Measurements from ENCODE around the gene COQ3.

Gene COQ3

DNA sequence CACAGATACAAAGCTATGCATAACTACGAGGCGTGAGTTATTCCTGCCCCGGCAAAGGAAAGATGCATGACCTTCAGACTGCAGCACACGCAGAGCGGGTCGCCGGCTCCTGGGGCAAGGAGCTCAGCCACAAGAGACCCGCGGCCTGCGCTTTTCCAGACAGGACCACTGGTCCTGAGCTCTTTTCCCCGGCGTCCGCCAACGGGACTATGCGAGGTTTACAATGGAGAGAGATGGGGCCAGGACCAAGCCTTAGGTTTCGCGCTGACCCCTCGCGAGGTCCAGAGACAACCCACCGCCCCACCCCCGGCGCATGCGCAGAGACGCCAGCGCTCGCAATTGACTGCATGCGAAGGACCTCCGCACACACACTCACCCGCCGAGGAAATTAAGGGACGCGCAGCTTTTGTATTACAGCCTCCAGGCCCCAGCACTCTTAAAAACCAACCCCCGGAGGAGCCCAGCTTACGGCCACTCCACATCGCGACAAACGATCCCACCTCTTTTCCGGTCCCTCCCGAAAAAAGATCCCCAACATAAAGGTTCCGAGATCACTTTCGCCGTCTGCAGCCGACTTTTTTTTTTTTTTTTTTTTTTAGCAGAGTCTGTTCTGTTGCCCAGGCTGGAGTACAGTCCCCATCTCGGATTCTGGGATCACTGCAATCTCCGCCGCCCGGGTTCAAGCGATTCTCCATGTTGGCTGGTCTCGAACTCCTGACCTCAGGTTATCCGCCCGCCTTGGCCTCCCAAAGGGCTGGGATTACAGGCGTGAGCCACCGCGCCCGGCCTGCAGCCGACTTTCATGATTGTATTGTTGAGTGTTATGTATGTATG is at the start of gene COQ3:
Gene COQ3, minus strand, starts transcription at position 498 of the 834 bp plus-strand sequence. Its CDS starts 16 bp downstream, at position 482.
- Mint-ChIP-seq H3K27ac (peak within 1 kb of the TSS; percentile 83), H3K27me3 (ENCODE audit: low read depth) (no peaks in the 10 kb centered on the region), H3K36me3 (ENCODE audit: low read depth) (peaks cover 4% of the 10 kb centered on the region), H3K4me1 (ENCODE audit: low read depth) (peaks cover 10% of the 10 kb centered on the region), H3K4me3 (peak within 1 kb of the TSS; percentile 93), H3K9me3 (no peaks in the 10 kb centered on the region)

- no peaks in the 10 kb centered on the region for H3K4me1 Mint-ChIP-seq (ENCODE audit: low read depth)
- no peak overlapping the region for H3K4me3 Mint-ChIP-seq
- no peaks in the 10 kb centered on the region for H3K27me3 Mint-ChIP-seq (ENCODE audit: low read depth)
- no peaks in the 10 kb centered on the region for H3K9me3 Mint-ChIP-seq
- peaks cover 5% of the 10 kb centered on the region for H3K36me3 Mint-ChIP-seq (ENCODE audit: low read depth)
- H3K27ac Mint-ChIP-seq, result no peak overlapping the region
Measured at GRCh38 chr6:99434702-99435530, 40.9 kb upstream of the COQ3 start.

- Mint-ChIP-seq H3K36me3 (ENCODE audit: low read depth) (peaks cover 3% of the 10 kb centered on the region), H3K9me3 (no peaks in the 10 kb centered on the region), H3K27me3 (ENCODE audit: low read depth) (no peaks in the 10 kb centered on the region), H3K27ac (no peak overlapping the region), H3K4me3 (no peak overlapping the region), H3K4me1 (ENCODE audit: low read depth) (peaks cover 1% of the 10 kb centered on the region)
Measured at GRCh38 chr6:99432877-99433276, 38.9 kb upstream of the COQ3 start.

DNA sequence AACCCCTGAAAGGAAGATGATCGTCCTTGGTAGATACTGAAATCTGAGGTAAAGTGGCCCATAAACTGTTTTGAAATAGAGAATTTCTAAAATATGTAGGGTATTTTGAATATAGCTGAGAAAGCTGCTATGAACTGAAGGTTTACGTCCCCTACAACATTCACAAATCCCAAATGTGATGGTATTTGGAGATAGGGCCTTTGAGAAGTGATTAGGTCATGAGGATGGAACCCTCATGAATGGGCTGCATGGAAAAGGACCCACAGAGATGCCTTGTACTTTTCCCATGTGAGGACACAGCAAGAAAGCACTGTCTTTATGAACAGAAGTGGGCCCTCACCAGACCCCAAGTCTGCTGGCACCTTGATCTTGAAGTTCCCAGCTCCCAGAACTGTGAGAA is 37.9 kb upstream of the COQ3 start:
- H3K4me1 Mint-ChIP-seq (ENCODE audit: low read depth), result peaks cover 8% of the 10 kb centered on the region

DNA sequence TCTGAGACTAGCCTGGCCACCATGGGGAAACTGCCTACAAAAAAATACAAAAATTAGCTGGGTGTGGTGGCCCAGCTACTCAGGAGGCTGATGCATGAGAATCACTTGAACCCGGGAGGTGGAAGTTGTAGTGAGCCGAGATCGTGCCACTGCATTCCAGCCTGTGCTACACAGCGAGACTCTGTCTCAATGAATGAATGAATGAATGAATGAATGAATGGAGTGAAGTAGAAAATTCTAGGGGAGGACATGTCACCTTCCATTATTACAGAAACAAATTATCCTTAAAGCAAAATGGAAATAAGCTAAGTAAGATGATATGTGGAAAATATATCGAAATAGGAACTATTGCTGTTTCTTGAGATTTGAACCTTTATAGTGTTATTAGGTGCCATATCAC is 34.0 kb upstream of the COQ3 start:
- Mint-ChIP-seq H3K27ac (no peak overlapping the region), H3K4me1 (ENCODE audit: low read depth) (peaks cover 31% of the 10 kb centered on the region), H3K27me3 (ENCODE audit: low read depth) (no peaks in the 10 kb centered on the region), H3K9me3 (no peaks in the 10 kb centered on the region), H3K4me3 (no peak overlapping the region), H3K36me3 (ENCODE audit: low read depth) (peaks cover 12% of the 10 kb centered on the region)

More for the DNA sequence above, 37.9 kb upstream of the COQ3 start:
- Mint-ChIP-seq H3K27ac (no peak overlapping the region), H3K9me3 (no peaks in the 10 kb centered on the region), H3K27me3 (ENCODE audit: low read depth) (no peaks in the 10 kb centered on the region), H3K36me3 (ENCODE audit: low read depth) (peaks cover 7% of the 10 kb centered on the region), H3K4me3 (no peak overlapping the region)

DNA sequence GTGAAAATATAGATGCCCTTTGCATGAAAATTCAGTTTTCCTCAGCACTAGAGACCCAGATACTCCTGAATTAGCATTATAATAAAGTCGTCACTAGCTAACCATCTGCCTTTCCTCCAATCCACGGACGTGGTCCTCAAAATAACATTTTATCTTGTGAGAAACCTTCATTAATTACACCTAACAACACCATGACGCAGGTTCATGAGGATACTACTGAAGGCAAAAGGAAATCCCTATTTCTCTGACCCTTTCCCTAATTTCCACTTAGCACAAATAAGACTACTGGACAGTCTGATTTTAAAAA is 32.4 kb upstream of the COQ3 start:
- no peaks in the 10 kb centered on the region for H3K27me3 Mint-ChIP-seq (ENCODE audit: low read depth)
- H3K4me3 Mint-ChIP-seq, result peak overlapping the region; percentile 97
- peaks cover 17% of the 10 kb centered on the region for H3K36me3 Mint-ChIP-seq (ENCODE audit: low read depth)
- peaks cover 40% of the 10 kb centered on the region for H3K4me1 Mint-ChIP-seq (ENCODE audit: low read depth)
- peak overlapping the region; percentile 99 for H3K27ac Mint-ChIP-seq
- no peaks in the 10 kb centered on the region for H3K9me3 Mint-ChIP-seq

- peak overlapping the region; percentile 99 for H3K27ac Mint-ChIP-seq
- peak overlapping the region; percentile 97 for H3K4me3 Mint-ChIP-seq
- peaks cover 14% of the 10 kb centered on the region for H3K36me3 Mint-ChIP-seq (ENCODE audit: low read depth)
- H3K4me1 Mint-ChIP-seq (ENCODE audit: low read depth), result peaks cover 46% of the 10 kb centered on the region
- H3K9me3 Mint-ChIP-seq, result no peaks in the 10 kb centered on the region
- H3K27me3 Mint-ChIP-seq (ENCODE audit: low read depth), result no peaks in the 10 kb centered on the region
Measured at GRCh38 chr6:99425647-99426450, 31.9 kb upstream of the COQ3 start.

GRCh38 chr6:99424761-99425646 is 31.0 kb upstream of the COQ3 start, which contains the start of gene PNISR:
Gene PNISR, minus strand, starts transcription at chr6:99425308. Its CDS starts 10,649 bp downstream, at chr6:99414659.
- Mint-ChIP-seq H3K9me3 (no peaks in the 10 kb centered on the region), H3K27ac (peak within 1 kb of the TSS; percentile 99), H3K4me3 (peak within 1 kb of the TSS; percentile 97), H3K27me3 (ENCODE audit: low read depth) (no peaks in the 10 kb centered on the region), H3K36me3 (ENCODE audit: low read depth) (peaks cover 14% of the 10 kb centered on the region), H3K4me1 (ENCODE audit: low read depth) (peaks cover 47% of the 10 kb centered on the region)

DNA sequence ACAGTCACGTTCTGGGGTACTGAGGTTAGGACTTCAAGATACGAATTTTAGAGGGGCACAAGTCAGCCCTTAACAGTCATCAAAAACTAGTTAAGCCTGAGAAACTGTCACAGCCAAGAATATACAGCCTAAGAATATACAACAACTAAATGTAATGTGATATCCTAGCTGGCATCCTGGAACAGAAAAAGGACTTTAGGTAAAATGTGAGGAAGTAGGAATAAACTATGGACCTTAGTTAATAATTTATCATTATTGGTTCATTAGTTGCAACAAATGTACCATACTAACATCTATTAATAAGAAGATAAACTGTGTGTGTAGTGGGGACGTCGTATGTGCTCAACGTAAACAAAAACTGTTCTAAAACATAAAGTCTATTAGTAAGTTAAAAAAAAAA is 30.0 kb upstream of the COQ3 start:
- Mint-ChIP-seq H3K4me1 (ENCODE audit: low read depth) (peaks cover 47% of the 10 kb centered on the region), H3K27me3 (ENCODE audit: low read depth) (no peaks in the 10 kb centered on the region), H3K36me3 (ENCODE audit: low read depth) (peaks cover 14% of the 10 kb centered on the region), H3K4me3 (peak overlapping the region; percentile 97), H3K9me3 (no peaks in the 10 kb centered on the region), H3K27ac (peak overlapping the region; percentile 84)

DNA sequence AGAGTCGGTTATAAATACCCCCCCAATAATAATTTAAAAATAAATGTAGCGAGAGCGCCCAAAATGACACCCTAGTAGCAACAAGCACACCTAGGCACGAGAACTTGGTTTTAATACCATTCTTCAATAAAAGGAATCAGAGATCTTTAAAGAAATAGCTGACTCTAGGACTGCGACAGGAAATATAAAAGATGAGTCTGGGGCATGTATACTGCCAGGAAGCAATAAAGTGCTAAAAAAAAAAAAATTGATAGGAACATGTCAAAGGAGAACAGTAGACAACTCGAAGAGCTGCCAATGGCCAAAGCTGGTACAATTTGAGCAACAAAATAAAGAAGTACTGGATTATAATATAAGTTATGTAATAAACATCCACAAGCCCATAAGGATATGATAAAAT is 28.9 kb upstream of the COQ3 start:
- peaks cover 14% of the 10 kb centered on the region for H3K36me3 Mint-ChIP-seq (ENCODE audit: low read depth)
- H3K4me3 Mint-ChIP-seq, result peak overlapping the region; percentile 68
- H3K9me3 Mint-ChIP-seq, result no peaks in the 10 kb centered on the region
- no peak overlapping the region for H3K27ac Mint-ChIP-seq
- H3K27me3 Mint-ChIP-seq (ENCODE audit: low read depth), result no peaks in the 10 kb centered on the region
- H3K4me1 Mint-ChIP-seq (ENCODE audit: low read depth), result peaks cover 46% of the 10 kb centered on the region

DNA sequence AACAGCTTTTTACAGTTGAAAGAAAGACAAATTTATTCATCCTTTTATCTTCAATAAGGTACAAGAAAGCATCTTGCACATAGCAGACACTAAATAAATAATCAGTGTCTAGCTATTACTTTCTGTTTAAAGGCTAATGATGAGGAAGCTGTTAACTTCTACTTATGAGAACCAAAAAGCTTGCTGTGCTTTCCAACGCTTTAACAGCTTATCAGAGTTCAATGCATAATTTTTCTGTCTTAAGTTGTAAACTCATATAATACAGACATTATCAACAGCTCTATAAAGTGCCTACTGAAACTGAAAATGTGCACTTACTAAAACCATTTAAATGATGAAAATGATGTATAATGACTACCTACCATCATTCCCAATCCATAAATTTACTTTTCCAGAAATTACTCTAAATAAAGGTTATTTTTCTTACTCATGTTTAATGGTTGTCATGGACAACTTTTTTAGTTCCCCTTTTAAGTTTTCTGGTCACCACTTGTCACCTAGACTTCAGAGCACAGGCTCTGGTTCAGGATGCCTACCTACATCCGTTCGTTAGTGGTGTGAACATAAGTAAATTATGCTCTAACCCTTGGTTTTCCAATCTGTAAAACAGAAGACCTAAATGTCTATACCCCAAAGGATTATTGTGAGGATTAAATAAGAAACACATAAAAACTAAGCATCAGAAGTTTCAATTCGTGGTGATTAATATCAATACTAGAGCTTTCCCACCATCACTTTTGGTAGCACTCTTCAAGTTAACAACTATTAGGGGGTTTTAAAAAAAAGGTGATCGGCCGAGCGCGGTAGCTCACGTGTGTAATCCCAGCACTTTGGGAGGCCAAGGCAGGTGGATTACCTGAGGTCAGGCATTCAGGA is 23.1 kb upstream of the COQ3 start:
- Mint-ChIP-seq H3K9me3 (no peaks in the 10 kb centered on the region), H3K27ac (no peak overlapping the region), H3K4me1 (ENCODE audit: low read depth) (peaks cover 23% of the 10 kb centered on the region), H3K27me3 (ENCODE audit: low read depth) (no peaks in the 10 kb centered on the region), H3K4me3 (no peak overlapping the region), H3K36me3 (ENCODE audit: low read depth) (peaks cover 13% of the 10 kb centered on the region)

DNA sequence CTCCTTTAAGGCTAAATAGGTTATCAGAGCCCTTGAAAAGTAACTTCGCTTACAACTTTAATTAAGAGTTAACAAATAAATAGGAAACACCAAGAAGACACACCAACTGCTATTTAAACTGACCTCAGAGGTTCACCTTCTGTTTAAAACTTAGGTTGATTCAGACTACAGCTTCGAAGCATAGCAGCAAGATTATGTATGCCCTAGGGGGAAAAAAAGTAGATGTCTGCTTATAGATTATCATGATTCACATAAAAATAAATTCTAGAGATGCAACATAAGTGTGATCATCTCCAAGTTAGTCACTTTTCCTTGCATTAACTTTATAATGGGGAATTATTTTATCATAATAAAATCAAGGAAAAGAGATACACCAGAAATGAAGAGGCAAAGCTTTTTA is 22.2 kb upstream of the COQ3 start:
- H3K36me3 Mint-ChIP-seq (ENCODE audit: low read depth), result peaks cover 14% of the 10 kb centered on the region
- no peaks in the 10 kb centered on the region for H3K9me3 Mint-ChIP-seq
- H3K4me3 Mint-ChIP-seq, result no peak overlapping the region
- no peak overlapping the region for H3K27ac Mint-ChIP-seq
- peaks cover 19% of the 10 kb centered on the region for H3K4me1 Mint-ChIP-seq (ENCODE audit: low read depth)
- H3K27me3 Mint-ChIP-seq (ENCODE audit: low read depth), result no peaks in the 10 kb centered on the region

DNA sequence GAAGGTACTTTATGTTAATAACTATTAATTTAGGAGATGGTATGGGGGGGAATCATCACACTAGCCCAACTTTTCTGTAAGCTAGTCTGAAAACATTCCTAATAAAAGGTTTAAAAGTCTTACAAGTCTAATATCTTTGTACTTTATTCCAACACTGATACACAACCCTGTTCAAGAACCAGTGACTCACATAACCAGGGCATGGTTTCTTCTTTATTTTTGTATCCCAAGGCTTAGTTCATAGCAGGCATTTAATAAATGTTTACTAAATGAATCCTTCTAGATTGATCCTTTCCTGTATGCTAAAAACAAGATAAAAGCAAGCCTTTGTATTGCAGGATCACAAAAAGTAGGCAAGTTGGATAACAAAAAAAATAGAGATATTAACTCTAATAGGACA is 21.5 kb upstream of the COQ3 start:
- Mint-ChIP-seq H3K27ac (no peak overlapping the region), H3K4me3 (no peak overlapping the region), H3K36me3 (ENCODE audit: low read depth) (peaks cover 18% of the 10 kb centered on the region), H3K27me3 (ENCODE audit: low read depth) (no peaks in the 10 kb centered on the region), H3K9me3 (no peaks in the 10 kb centered on the region), H3K4me1 (ENCODE audit: low read depth) (peaks cover 15% of the 10 kb centered on the region)

Data from T-helper 1 cell treated with Interleukin-12 subunit alpha and Interleukin-12 subunit beta and Interleukin-4 antibody, amounts not matched to agents 30 μg/mL and 1 μg/mL, for 36 hours (primary cell).